ENCODE data around the gene INTS15. TPM values are rescaled to one million over a fixed set of nuclear protein-coding genes. Genes with fewer than 3 reads are reported as not detected.

Gene INTS15
- total RNA-seq, 1 experiment from 2014 or later = 24.3 TPM

- POLR2A ChIA-PET = no interaction called here
- TF ChIP-seq SRF (IDR thresholded peaks at IDR 0.05; ENCODE audit: low read depth) = no peak
- TF ChIP-seq SIN3A (IDR thresholded peaks at IDR 0.05; ENCODE audit: low read depth) = 0 out of 2 replicates have a peak, but pooled peaks have one; percentile 41
- TF ChIP-seq POLR2AphosphoS5 (IDR thresholded peaks at IDR 0.05; ENCODE audit: low read depth, low read length) = peak; percentile 72
- peak; percentile 43; the same call in 1 of the 2 replicates for TF ChIP-seq ZFX (IDR thresholded peaks at IDR 0.05)
- peak within 1 kb of the TSS; percentile 74 for H3K9ac ChIP-seq (ENCODE audit: low read length)
- peaks cover 44% of the 10 kb centered on the region for H3K79me2 ChIP-seq (ENCODE audit: insufficient read depth, low read length)
- CTCF ChIA-PET = no interaction called here
- peak within 1 kb of the TSS; percentile 94 for H3K4me2 ChIP-seq (ENCODE audit: low read length)
- no peaks in the 10 kb centered on the region for H3K9me2 ChIP-seq (ENCODE audit: insufficient read depth)
- peaks cover 2 to 17% of the 10 kb centered on the region in 2 experiments; a peak in 2 of 4 replicates for H3K4me1 ChIP-seq (ENCODE audit: control insufficient read depth in 1 of 2, insufficient read depth in 2 of 2, low read length in 2 of 2)
- BruUV-seq (replicated peaks) = no TSS peak
- H2AFZ ChIP-seq (ENCODE audit: low read depth, low read length, poor library complexity, severe bottlenecking) = no peak within 1 kb of the TSS
- peak; percentile 56 for ATAC-seq
- H4K20me1 ChIP-seq (ENCODE audit: insufficient read depth) = no peaks in the 10 kb centered on the region
- intact Hi-C loops (cut with micrococcal nuclease) = no loop called here
- peaks cover 2 to 14% of the 10 kb centered on the region in 2 experiments; a peak in 2 of 4 replicates for H3K36me3 ChIP-seq (ENCODE audit: control insufficient read depth in 1 of 2, insufficient read depth in 2 of 2, low read length in 2 of 2)
- H3K27ac ChIP-seq (ENCODE audit: low read depth, low read length) = peak within 1 kb of the TSS; percentile 79
- RAD21 ChIA-PET (ENCODE audit: low non-redundant PET in 1 of 2, low total read pairs in 2 of 2, uncharacterized antibody in 2 of 2, unreplicated experiment in 2 of 2) = no interaction called here
- peak within 1 kb of the TSS; percentile 65 to 82 for H3K4me3 ChIP-seq (replicated peaks in 1 of 2; ENCODE audit: low read depth in 1 of 2, low read length in 2 of 2)
- no peaks in the 10 kb centered on the region for H3K9me3 ChIP-seq (ENCODE audit: control insufficient read depth in 1 of 2, insufficient read depth in 1 of 2, low read depth in 1 of 2, low read length in 2 of 2)
- no peaks in the 10 kb centered on the region for H3K27me3 ChIP-seq (ENCODE audit: insufficient read depth, low read length)
- DNase-seq (ENCODE audit: low read depth, low spot score) = no peak
Measured at GRCh38 chr7:6636741-6637543, 47.1 kb downstream of the INTS15 start, which contains the start of gene ZNF316. ZNF316 (plus strand) TSS chr7:6637318; CDS start chr7:6642410, 5,092 bp downstream.

- RAD21 ChIA-PET (ENCODE audit: low non-redundant PET in 1 of 2, low total read pairs in 2 of 2, uncharacterized antibody in 2 of 2, unreplicated experiment in 2 of 2) = no interaction called here
- intact Hi-C loops (cut with micrococcal nuclease) = no loop called here
- POLR2A ChIA-PET = no interaction called here
Measured at GRCh38 chr7:6637544-6638229, 47.9 kb downstream of the INTS15 start.

More at GRCh38 chr7:6637544-6638229, 47.9 kb downstream of the INTS15 start:
- peak overlapping the region; percentile 65 to 71 for H3K4me3 ChIP-seq (replicated peaks in 1 of 2; ENCODE audit: low read depth in 1 of 2, low read length in 2 of 2)
- H3K27me3 ChIP-seq (ENCODE audit: insufficient read depth, low read length) = no peaks in the 10 kb centered on the region
- CTCF ChIA-PET = no interaction called here
- TF ChIP-seq ZNF274 (IDR thresholded peaks at IDR 0.05; ENCODE audit: low read depth, low read length) (no peak), POLR2A (IDR thresholded peaks at IDR 0.05; ENCODE audit: borderline replicate concordance, extremely low read depth, insufficient read depth, insufficient read length) (no peak), MAX (IDR thresholded peaks at IDR 0.05) (no peak), ZFX (IDR thresholded peaks at IDR 0.05) (0 out of 2 replicates have a peak, but pooled peaks have one; percentile 33), CTCF (IDR thresholded peaks at IDR 0.05 in 2 of 3, conservative IDR thresholded peaks at IDR 0.05 in 1 of 3; ENCODE audit: borderline replicate concordance in 1 of 3, insufficient read depth in 1 of 3, low read depth in 2 of 3, low read length in 2 of 3) (peak in 2 of 3 experiments; percentile 11 to 24; a peak in 1 of 6 replicates), TCF7L2 (IDR thresholded peaks at IDR 0.05; ENCODE audit: borderline replicate concordance, extremely low read depth, insufficient read depth, insufficient read length) (no peak), SP1 (IDR thresholded peaks at IDR 0.05; ENCODE audit: low read depth) (no peak), EGR1 (IDR thresholded peaks at IDR 0.05; ENCODE audit: low read depth) (peak; percentile 59; the same call in 1 of the 2 replicates), FOSL1 (IDR thresholded peaks at IDR 0.05; ENCODE audit: low read depth) (no peak)
- H2AFZ ChIP-seq (ENCODE audit: low read depth, low read length, poor library complexity, severe bottlenecking) = no peak overlapping the region
- no peaks in the 10 kb centered on the region for H3K9me3 ChIP-seq (ENCODE audit: control insufficient read depth in 1 of 2, insufficient read depth in 1 of 2, low read depth in 1 of 2, low read length in 2 of 2)
- BruUV-seq (replicated peaks) = no TSS peak
- H3K9ac ChIP-seq (ENCODE audit: low read length) = peak overlapping the region; percentile 62
- peak overlapping the region; percentile 88 for H3K4me2 ChIP-seq (ENCODE audit: low read length)
- peak overlapping the region; percentile 79; the same call in 1 of the 2 replicates for H3K27ac ChIP-seq (ENCODE audit: low read depth, low read length)
- H3K9me2 ChIP-seq (ENCODE audit: insufficient read depth) = no peaks in the 10 kb centered on the region
- H4K20me1 ChIP-seq (ENCODE audit: insufficient read depth) = no peaks in the 10 kb centered on the region
- H3K36me3 ChIP-seq (ENCODE audit: control insufficient read depth in 1 of 2, insufficient read depth in 2 of 2, low read length in 2 of 2) = peaks cover 8 to 14% of the 10 kb centered on the region in 2 experiments; a peak in 2 of 4 replicates
- H3K4me1 ChIP-seq (ENCODE audit: control insufficient read depth in 1 of 2, insufficient read depth in 2 of 2, low read length in 2 of 2) = peaks cover 2 to 17% of the 10 kb centered on the region in 2 experiments; a peak in 2 of 4 replicates
- no peak for DNase-seq (ENCODE audit: low read depth, low spot score)
- H3K79me2 ChIP-seq (ENCODE audit: insufficient read depth, low read length) = peaks cover 44% of the 10 kb centered on the region
- ATAC-seq = peak; percentile 78

Data from HCT116 (cell line).